Neuronal stem cell (in vitro differentiated cells): Measurements from ENCODE around the gene PROM1.

ENCODE experiments used
- DNase-seq: peaks from one replicate; pipeline ENCODE4 v3.0.0-alpha.2; 2013; ENCODE audit warnings: low spot score
- H2AFZ ChIP-seq: one replicate; pipeline ENCODE4 v1.6.1; 2013; ENCODE audit warnings: mild to moderate bottlenecking, low read length, inconsistent platforms
- H2AK5ac ChIP-seq: 2 replicates; pipeline ENCODE4 v1.6.1; 2013; ENCODE audit warnings: low read depth, mild to moderate bottlenecking, inconsistent platforms, low read length, moderate library complexity, mixed read lengths
- H2BK120ac ChIP-seq: 2 replicates; pipeline ENCODE4 v1.6.1; 2013; ENCODE audit warnings: low read depth, mild to moderate bottlenecking, inconsistent platforms, low read length, moderate library complexity, mixed read lengths
- H2BK12ac ChIP-seq: one replicate; pipeline ENCODE4 v1.6.1; 2013; ENCODE audit warnings: low read length, inconsistent platforms
- H2BK15ac ChIP-seq: 2 replicates; pipeline ENCODE4 v1.6.1; 2013; ENCODE audit warnings: mild to moderate bottlenecking, low read length, inconsistent platforms, mixed read lengths
- H2BK5ac ChIP-seq: one replicate; pipeline ENCODE4 v1.6.1; 2013; ENCODE audit warnings: inconsistent platforms, mild to moderate bottlenecking, low read length, moderate library complexity
- H3K14ac ChIP-seq: one replicate; pipeline ENCODE4 v1.6.1; 2013; ENCODE audit warnings: low read length, inconsistent platforms
- H3K18ac ChIP-seq: 2 replicates; pipeline ENCODE4 v1.6.1; 2013; ENCODE audit warnings: low read length, inconsistent platforms
- H3K23ac ChIP-seq: 2 replicates; pipeline ENCODE4 v1.6.1; 2013; ENCODE audit warnings: low read depth, mild to moderate bottlenecking, mixed read lengths, low read length, inconsistent platforms; ENCODE audit not compliant: poor library complexity
- H3K27ac ChIP-seq: replicated peaks from 3 replicates; pipeline ENCODE4 v1.5.1; 2013; ENCODE audit warnings: low read length, inconsistent platforms
- H3K27me3 ChIP-seq, 3 experiments: 2 replicates each; pipeline ENCODE4 v1.6.1; 2013; ENCODE audit warnings: low read length in 3 of 3, mild to moderate bottlenecking in 2 of 3, inconsistent platforms in 1 of 3, low read depth in 1 of 3, mixed read lengths in 1 of 3, moderate library complexity in 1 of 3; ENCODE audit not compliant: control insufficient read depth in 3 of 3, insufficient read depth in 3 of 3
- H3K36me3 ChIP-seq, 2 donors: replicated peaks in 1 of 2; 2 replicates each; pipeline ENCODE4 v1.6.1; 2013; ENCODE audit warnings: low read length in 2 of 2; ENCODE audit not compliant: control insufficient read depth in 2 of 2, insufficient read depth in 2 of 2
- H3K4ac ChIP-seq: 2 replicates; pipeline ENCODE4 v1.6.1; 2013; ENCODE audit warnings: inconsistent platforms, mild to moderate bottlenecking, low read length, moderate library complexity
- H3K4me1 ChIP-seq, 2 donors: 1 replicate in 1 of 2; 2 replicates in 1 of 2; pipeline ENCODE4 v1.6.1; 2013; ENCODE audit warnings: low read length in 2 of 2, low read depth in 1 of 2; ENCODE audit not compliant: control insufficient read depth in 2 of 2, insufficient read depth in 1 of 2
- H3K4me2 ChIP-seq: one replicate; pipeline ENCODE4 v1.6.1; 2013; ENCODE audit warnings: mild to moderate bottlenecking, low read length, inconsistent platforms; ENCODE audit not compliant: insufficient read depth, poor library complexity, severe bottlenecking
- H3K4me3 ChIP-seq, 2 donors: 2 replicates each; pipeline ENCODE4 v1.5.1; 2013; ENCODE audit warnings: low read length in 2 of 2, mild to moderate bottlenecking in 2 of 2, inconsistent platforms in 1 of 2, moderate library complexity in 1 of 2
- H3K79me1 ChIP-seq: one replicate; pipeline ENCODE4 v1.6.1; 2013; ENCODE audit warnings: low read depth, mild to moderate bottlenecking, inconsistent platforms, low read length, moderate library complexity
- H3K9ac ChIP-seq: one replicate; pipeline ENCODE4 v1.6.1; 2013; ENCODE audit warnings: mild to moderate bottlenecking, low read depth, low read length, inconsistent platforms; ENCODE audit not compliant: poor library complexity
- H3K9me3 ChIP-seq, 2 donors: replicated peaks in 1 of 2; 2 replicates each; pipeline versions ENCODE3 to v1.6.1; 2013; ENCODE audit warnings: low read length in 2 of 2, mild to moderate bottlenecking in 2 of 2, inconsistent platforms in 1 of 2, low read depth in 1 of 2, mixed read lengths in 1 of 2, moderate library complexity in 1 of 2; ENCODE audit not compliant: control insufficient read depth in 2 of 2, insufficient read depth in 1 of 2
- H4K8ac ChIP-seq: one replicate; pipeline ENCODE4 v1.6.1; 2013; ENCODE audit warnings: low read depth, mild to moderate bottlenecking, inconsistent platforms, low read length, moderate library complexity
- H4K91ac ChIP-seq: one replicate; pipeline ENCODE4 v1.6.1; 2013; ENCODE audit warnings: low read length, low read depth, mild to moderate bottlenecking, inconsistent platforms; ENCODE audit not compliant: poor library complexity
- WGBS, 2 donors: extraction: QIAGEN DNeasy Blood & Tissue Kit; methylation state at CpG; one replicate each; pipeline ENCODE4 v1.1.7; 2013; ENCODE audit warnings: missing lambda C conversion rate in 2 of 2, mixed read lengths in 1 of 2; ENCODE audit not compliant: insufficient read length in 2 of 2, insufficient replicate concordance in 1 of 2; ENCODE audit errors: extremely low coverage in 2 of 2; 5-methylcytosine and 5-hydroxymethylcytosine counted together

Gene PROM1

GRCh38 chr4:15996773-15997172 is 87.0 kb downstream of the PROM1 start:
- H3K14ac ChIP-seq: no peak overlapping the region
- no peaks in the 10 kb centered on the region for H3K4me1 ChIP-seq
- no peak overlapping the region for H3K4ac ChIP-seq
- no peak overlapping the region for H2AK5ac ChIP-seq
- H3K9me3 ChIP-seq: no peaks in the 10 kb centered on the region
- H4K8ac ChIP-seq: no peak overlapping the region
- H2BK5ac ChIP-seq: no peak overlapping the region
- H3K27me3 ChIP-seq: no peaks in the 10 kb centered on the region
- peaks cover 24 to 79% of the 10 kb centered on the region in 2 donors for H3K36me3 ChIP-seq
- H4K91ac ChIP-seq: no peak overlapping the region
- H3K23ac ChIP-seq: no peak overlapping the region
- no peak for DNase-seq
- H3K79me1 ChIP-seq: peaks cover 2% of the 10 kb centered on the region
- no peak overlapping the region for H2BK12ac ChIP-seq
- H3K18ac ChIP-seq: no peak overlapping the region
- H3K4me3 ChIP-seq: no peak overlapping the region
- no peak overlapping the region for H3K9ac ChIP-seq
- WGBS, 2 donors: no CpG with 5 or more reads among the region's 4 CpGs
- H3K27ac ChIP-seq: no peak overlapping the region
- no peak overlapping the region for H2AFZ ChIP-seq
- no peak overlapping the region for H2BK15ac ChIP-seq
- H3K4me2 ChIP-seq: no peak overlapping the region
- no peak overlapping the region for H2BK120ac ChIP-seq

- Histone ChIP-seq H2BK5ac (no peak overlapping the region), H3K27me3 (no peaks in the 10 kb centered on the region), H3K9me3 (no peaks in the 10 kb centered on the region), H3K14ac (no peak overlapping the region), H3K4ac (no peak overlapping the region), H3K4me1 (no peaks in the 10 kb centered on the region), H3K36me3 (peaks cover 23 to 80% of the 10 kb centered on the region in 2 donors), H2AK5ac (no peak overlapping the region), H2AFZ (no peak overlapping the region), H3K79me1 (peaks cover 2% of the 10 kb centered on the region), H3K18ac (no peak overlapping the region), H3K27ac (no peak overlapping the region), H3K23ac (no peak overlapping the region), H2BK15ac (no peak overlapping the region), H4K91ac (no peak overlapping the region), H2BK12ac (no peak overlapping the region), H2BK120ac (no peak overlapping the region), H3K4me3 (no peak overlapping the region), H4K8ac (no peak overlapping the region), H3K9ac (no peak overlapping the region), H3K4me2 (no peak overlapping the region)
- no peak for DNase-seq
- no CpG with 5 or more reads among the region's 3 CpGs for WGBS, 2 donors
Observed at GRCh38 chr4:15995826-15996225, 88.0 kb downstream of the PROM1 start.

GRCh38 chr4:15992167-15992485 is 91.7 kb downstream of the PROM1 start:
- peaks cover 34 to 90% of the 10 kb centered on the region in 2 donors for H3K36me3 ChIP-seq
- no CpG with 5 or more reads among the region's 2 CpGs for WGBS, 2 donors
- no peak for DNase-seq

GRCh38 chr4:15990570-15991285 is 93.1 kb downstream of the PROM1 start:
- H2BK5ac ChIP-seq: no peak overlapping the region
- no peak overlapping the region for H3K18ac ChIP-seq
- H3K14ac ChIP-seq: no peak overlapping the region
- no peak overlapping the region for H2BK12ac ChIP-seq
- H3K4me2 ChIP-seq: no peak overlapping the region
- H2AFZ ChIP-seq: no peak overlapping the region
- no peak overlapping the region for H3K4ac ChIP-seq
- no peak overlapping the region for H2AK5ac ChIP-seq
- H3K79me1 ChIP-seq: peaks cover 1% of the 10 kb centered on the region
- H3K9me3 ChIP-seq: peaks cover 2 to 4% of the 10 kb centered on the region in 2 donors
- no peak overlapping the region for H4K8ac ChIP-seq
- no peaks in the 10 kb centered on the region for H3K4me1 ChIP-seq
- H3K27ac ChIP-seq: no peak overlapping the region
- H3K27me3 ChIP-seq: no peaks in the 10 kb centered on the region
- no peak overlapping the region for H3K9ac ChIP-seq
- no peak overlapping the region for H4K91ac ChIP-seq
- peaks cover 42 to 92% of the 10 kb centered on the region in 2 donors for H3K36me3 ChIP-seq
- no peak overlapping the region for H3K4me3 ChIP-seq
- DNase-seq: no peak
- no peak overlapping the region for H2BK120ac ChIP-seq
- no peak overlapping the region for H2BK15ac ChIP-seq
- no peak overlapping the region for H3K23ac ChIP-seq
- no CpG with 5 or more reads among the region's 12 CpGs for WGBS, 2 donors

More at GRCh38 chr4:15992167-15992485, 91.7 kb downstream of the PROM1 start:
- H3K4ac ChIP-seq: no peak overlapping the region
- no peak overlapping the region for H2BK120ac ChIP-seq
- no peak overlapping the region for H2BK15ac ChIP-seq
- H3K23ac ChIP-seq: no peak overlapping the region
- no peak overlapping the region for H3K4me2 ChIP-seq
- no peak overlapping the region for H3K9ac ChIP-seq
- no peak overlapping the region for H4K8ac ChIP-seq
- H3K4me1 ChIP-seq: no peaks in the 10 kb centered on the region
- no peak overlapping the region for H3K4me3 ChIP-seq
- no peaks in the 10 kb centered on the region for H3K27me3 ChIP-seq
- no peaks in the 10 kb centered on the region for H3K9me3 ChIP-seq
- no peak overlapping the region for H3K27ac ChIP-seq
- H3K18ac ChIP-seq: no peak overlapping the region
- no peak overlapping the region for H2BK12ac ChIP-seq
- no peak overlapping the region for H2BK5ac ChIP-seq
- no peak overlapping the region for H4K91ac ChIP-seq
- H2AK5ac ChIP-seq: no peak overlapping the region
- no peaks in the 10 kb centered on the region for H3K79me1 ChIP-seq
- H2AFZ ChIP-seq: no peak overlapping the region
- no peak overlapping the region for H3K14ac ChIP-seq
